ENCODE data around the gene OXGR1.

DNA sequence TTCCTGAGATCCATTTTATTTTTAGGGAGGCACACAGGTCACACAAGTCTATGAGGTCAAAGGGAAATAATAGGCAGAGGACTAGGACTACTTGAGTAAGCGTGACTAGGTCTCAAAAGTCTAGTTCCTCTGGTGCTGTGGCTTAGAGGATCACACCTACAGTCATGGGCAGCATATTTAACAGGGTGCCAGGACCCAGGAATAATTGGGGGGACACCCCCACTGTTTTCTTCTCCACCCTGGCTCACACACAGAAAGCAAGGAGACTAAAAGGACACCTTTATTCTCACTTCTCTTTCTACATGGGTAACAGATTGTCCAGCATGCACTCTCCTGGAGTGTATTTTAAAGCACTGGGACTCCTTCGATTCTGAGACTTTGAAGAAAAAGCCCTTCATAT lies 26.2 kb downstream of the OXGR1 start:
- no peak for TF ChIP-seq POLR2A (IDR thresholded peaks at IDR 0.05)
- TF ChIP-seq, protein P1, sequence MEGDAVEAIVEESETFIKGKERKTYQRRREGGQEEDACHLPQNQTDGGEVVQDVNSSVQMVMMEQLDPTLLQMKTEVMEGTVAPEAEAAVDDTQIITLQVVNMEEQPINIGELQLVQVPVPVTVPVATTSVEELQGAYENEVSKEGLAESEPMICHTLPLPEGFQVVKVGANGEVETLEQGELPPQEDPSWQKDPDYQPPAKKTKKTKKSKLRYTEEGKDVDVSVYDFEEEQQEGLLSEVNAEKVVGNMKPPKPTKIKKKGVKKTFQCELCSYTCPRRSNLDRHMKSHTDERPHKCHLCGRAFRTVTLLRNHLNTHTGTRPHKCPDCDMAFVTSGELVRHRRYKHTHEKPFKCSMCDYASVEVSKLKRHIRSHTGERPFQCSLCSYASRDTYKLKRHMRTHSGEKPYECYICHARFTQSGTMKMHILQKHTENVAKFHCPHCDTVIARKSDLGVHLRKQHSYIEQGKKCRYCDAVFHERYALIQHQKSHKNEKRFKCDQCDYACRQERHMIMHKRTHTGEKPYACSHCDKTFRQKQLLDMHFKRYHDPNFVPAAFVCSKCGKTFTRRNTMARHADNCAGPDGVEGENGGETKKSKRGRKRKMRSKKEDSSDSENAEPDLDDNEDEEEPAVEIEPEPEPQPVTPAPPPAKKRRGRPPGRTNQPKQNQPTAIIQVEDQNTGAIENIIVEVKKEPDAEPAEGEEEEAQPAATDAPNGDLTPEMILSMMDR (IDR thresholded peaks at IDR 0.05) = no peak
